ENCODE measurements around the gene MAN1A1. TPM values are rescaled to one million over a fixed set of nuclear protein-coding genes. Genes with fewer than 3 reads are reported as not detected.

Gene MAN1A1
- total RNA-seq = 10 to 100 TPM; 19.0 to 34.8 (median 21.1) TPM

- ATAC-seq (peak; percentile 74 to 77), DNase-seq (peak; percentile 62 to 69)
- Histone ChIP-seq H3K9me3 (no peaks in the 10 kb centered on the region), H3K36me3 (no peaks in the 10 kb centered on the region), H3K4me1 (peaks cover 0 to 4% of the 10 kb centered on the region in 2 donors), H3K27ac (peak within 1 kb of the TSS; percentile 83 to 89 (median 86)), H3K4me3 (peak within 1 kb of the TSS; percentile 72 to 75 (median 72)), H3K27me3 (peaks cover 2 to 25% (median 14%) of the 10 kb centered on the region in 3 donors)
- no peak for TF ChIP-seq CTCF (IDR thresholded peaks at IDR 0.05 in 4 of 5, conservative IDR thresholded peaks at IDR 0.05 in 1 of 5)
- TF ChIP-seq POLR2A (IDR thresholded peaks at IDR 0.05) = peak; percentile 66 to 90
- intact Hi-C loops (cut with DNase I; ENCODE audit: low total_unique reads) (loop anchor here (10.0 kb wide), 1 partner anchor 205 kb away; no protein-coding TSS in a partner anchor), in situ Hi-C loops (cut with MboI; ENCODE audit: low sequenced_read_pairs in 4 of 4) (loop anchor here in 1 of 4 donors (10.0 kb wide), 1 partner anchor 105 kb away; no protein-coding TSS in a partner anchor)
Observed at GRCh38 chr6:119349361-119350201, at the start of gene MAN1A1. Gene MAN1A1 (minus strand): TSS chr6:119349761. CDS start chr6:119349065, 696 bp downstream.

- Histone ChIP-seq H3K36me3 (no peaks in the 10 kb centered on the region), H3K27me3 (no peaks in the 10 kb centered on the region), H3K4me1 (no peaks in the 10 kb centered on the region), H3K27ac (no peak overlapping the region), H3K4me3 (no peak overlapping the region), H3K9me3 (no peaks in the 10 kb centered on the region)
- intact Hi-C loops (cut with DNase I; ENCODE audit: low total_unique reads) = no loop called here
- TF ChIP-seq POLR2A (IDR thresholded peaks at IDR 0.05) (no peak), CTCF (IDR thresholded peaks at IDR 0.05 in 4 of 5, conservative IDR thresholded peaks at IDR 0.05 in 1 of 5) (no peak)
- ATAC-seq = no peak
- no peak for DNase-seq
- in situ Hi-C loops (cut with MboI; ENCODE audit: low sequenced_read_pairs in 4 of 4) = no loop called here
Observed at GRCh38 chr6:119395192-119395591, 45.6 kb upstream of the MAN1A1 start.

- H3K27me3 ChIP-seq = no peaks in the 10 kb centered on the region
- H3K36me3 ChIP-seq = no peaks in the 10 kb centered on the region
- no peak overlapping the region for H3K27ac ChIP-seq
- intact Hi-C loops (cut with DNase I; ENCODE audit: low total_unique reads) = no loop called here
- H3K9me3 ChIP-seq = no peaks in the 10 kb centered on the region
- in situ Hi-C loops (cut with MboI; ENCODE audit: low sequenced_read_pairs in 4 of 4) = no loop called here
- H3K4me1 ChIP-seq = no peaks in the 10 kb centered on the region
- DNase-seq (no peak), ATAC-seq (no peak)
- TF ChIP-seq CTCF (IDR thresholded peaks at IDR 0.05 in 4 of 5, conservative IDR thresholded peaks at IDR 0.05 in 1 of 5) (no peak), POLR2A (IDR thresholded peaks at IDR 0.05) (no peak)
- H3K4me3 ChIP-seq = no peak overlapping the region
Observed at GRCh38 chr6:119390247-119390793, 40.8 kb upstream of the MAN1A1 start.

- no peak for ATAC-seq
- no peaks in the 10 kb centered on the region for H3K36me3 ChIP-seq
- no peaks in the 10 kb centered on the region for H3K4me1 ChIP-seq
- in situ Hi-C loops (cut with MboI; ENCODE audit: low sequenced_read_pairs in 4 of 4) (no loop called here), intact Hi-C loops (cut with DNase I; ENCODE audit: low total_unique reads) (no loop called here)
- no peak for DNase-seq
- no peak overlapping the region for H3K27ac ChIP-seq
- TF ChIP-seq CTCF (IDR thresholded peaks at IDR 0.05 in 4 of 5, conservative IDR thresholded peaks at IDR 0.05 in 1 of 5) (no peak), POLR2A (IDR thresholded peaks at IDR 0.05) (no peak)
- no peak overlapping the region for H3K4me3 ChIP-seq
- no peaks in the 10 kb centered on the region for H3K27me3 ChIP-seq
- H3K9me3 ChIP-seq = no peaks in the 10 kb centered on the region
Observed at GRCh38 chr6:119385994-119386393, 36.4 kb upstream of the MAN1A1 start.

All from gastrocnemius medialis (tissue), 4 donors.